ENCODE results near the gene ST3GAL4.
"Not testable (repeated sequence)": the region's sequence is repeated elsewhere in the genome, so short reads cannot be mapped to it uniquely, and the experiment has no call there.

Gene ST3GAL4

GRCh38 chr11:126332221-126332711 lies 23.2 kb upstream of the ST3GAL4 start:
- no peak for DNase-seq

GRCh38 chr11:126333142-126333541 lies 22.3 kb upstream of the ST3GAL4 start:
- no peak for DNase-seq

GRCh38 chr11:126334659-126335462 lies 20.6 kb upstream of the ST3GAL4 start:
- no peak for DNase-seq

- DNase-seq: no peak
Observed at GRCh38 chr11:126335463-126335760, 20.1 kb upstream of the ST3GAL4 start.

- no peak for DNase-seq
Observed at GRCh38 chr11:126336138-126336541, 19.3 kb upstream of the ST3GAL4 start.

- no peak for DNase-seq
Observed at GRCh38 chr11:126336671-126337101, 18.8 kb upstream of the ST3GAL4 start.

- no peak for DNase-seq
Observed at GRCh38 chr11:126337126-126337473, 18.4 kb upstream of the ST3GAL4 start.

GRCh38 chr11:126337474-126338241 lies 17.8 kb upstream of the ST3GAL4 start:
- no peak for DNase-seq

- no peak for DNase-seq
Observed at GRCh38 chr11:126338346-126339055, 17.0 kb upstream of the ST3GAL4 start.

- no peak for DNase-seq
Observed at GRCh38 chr11:126339073-126339862, 16.2 kb upstream of the ST3GAL4 start.

GRCh38 chr11:126339863-126340434 lies 15.5 kb upstream of the ST3GAL4 start:
- DNase-seq: no peak

GRCh38 chr11:126340960-126341606 lies 14.4 kb upstream of the ST3GAL4 start:
- no peak for DNase-seq

- no peak for DNase-seq
Observed at GRCh38 chr11:126341760-126342161, 13.7 kb upstream of the ST3GAL4 start.

GRCh38 chr11:126343051-126343450 lies 12.4 kb upstream of the ST3GAL4 start:
- DNase-seq: no peak

GRCh38 chr11:126344141-126345080 lies 11.1 kb upstream of the ST3GAL4 start:
- DNase-seq: no peak

- no peak for DNase-seq
Observed at GRCh38 chr11:126345283-126345682, 10.2 kb upstream of the ST3GAL4 start.

- DNase-seq: no peak
Observed at GRCh38 chr11:126345759-126346585, 9.5 kb upstream of the ST3GAL4 start.

GRCh38 chr11:126346586-126346940 lies 8.9 kb upstream of the ST3GAL4 start:
- no peak for DNase-seq

GRCh38 chr11:126346946-126347345 lies 8.5 kb upstream of the ST3GAL4 start:
- DNase-seq: not testable (repeated sequence)

Measured in CD4-positive, alpha-beta T cell treated with Interleukin-6 for 4 hours (primary cell).